Astrocyte of the cerebellum (primary cell): ENCODE data around the gene SYNM.

Source experiments
- DNase-seq: peaks from one replicate; pipeline ENCODE4 v3.0.0-alpha.2; 2011; ENCODE audit warnings: low read depth
- H3K4me3 ChIP-seq: 2 replicates; pipeline ENCODE4 v1.5.1; 2011; ENCODE audit warnings: mild to moderate bottlenecking, low read depth, low read length, moderate library complexity
- CTCF ChIP-seq: IDR thresholded peaks from 2 replicates; pipeline ENCODE4 v1.5.1; 2012; ENCODE audit warnings: low read length, low read depth, moderate library complexity, mild to moderate bottlenecking; ENCODE audit errors: missing control alignments
- in situ Hi-C: cut with HindIII; loops from 2 replicates; pipeline ENCODE4 v1.10.0; 2017; ENCODE audit warnings: low sequenced_read_pairs

The SYNM gene

GRCh38 chr15:99132634-99133287, 27.9 kb downstream of the SYNM start:
- H3K4me3 ChIP-seq, result no peak overlapping the region
- DNase-seq, result no peak
- in situ Hi-C loops, result no loop called here
- TF ChIP-seq CTCF, result no peak

DNA sequence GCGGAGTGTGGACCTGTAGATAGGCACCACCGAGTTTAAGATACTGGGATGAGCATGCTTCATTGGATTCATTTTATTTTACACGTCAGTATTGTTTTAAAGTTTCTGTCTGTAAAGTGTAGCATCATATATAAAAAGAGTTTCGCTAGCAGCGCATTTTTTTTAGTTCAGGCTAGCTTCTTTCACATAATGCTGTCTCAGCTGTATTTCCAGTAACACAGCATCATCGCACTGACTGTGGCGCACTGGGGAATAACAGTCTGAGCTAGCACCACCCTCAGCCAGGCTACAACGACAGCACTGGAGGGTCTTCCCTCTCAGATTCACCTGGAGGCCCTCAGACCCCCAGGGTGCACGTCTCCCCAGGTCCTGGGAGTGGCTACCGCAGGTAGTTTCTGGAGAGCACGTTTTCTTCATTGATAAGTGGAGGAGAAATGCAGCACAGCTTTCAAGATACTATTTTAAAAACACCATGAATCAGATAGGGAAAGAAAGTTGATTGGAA, 29.5 kb downstream of the SYNM start:
- no peak for TF ChIP-seq CTCF
- no peak overlapping the region for H3K4me3 ChIP-seq
- no peak for DNase-seq
- in situ Hi-C loops, result no loop called here

GRCh38 chr15:99135194-99135593, 30.3 kb downstream of the SYNM start:
- TF ChIP-seq CTCF, result no peak
- no peak for DNase-seq
- no peak overlapping the region for H3K4me3 ChIP-seq
- in situ Hi-C loops, result no loop called here

- no peak overlapping the region for H3K4me3 ChIP-seq
- in situ Hi-C loops, result no loop called here
- TF ChIP-seq CTCF, result no peak
- no peak for DNase-seq
These were observed 32.2 kb downstream of the SYNM start for GRCh38 chr15:99137111-99137546.

DNA sequence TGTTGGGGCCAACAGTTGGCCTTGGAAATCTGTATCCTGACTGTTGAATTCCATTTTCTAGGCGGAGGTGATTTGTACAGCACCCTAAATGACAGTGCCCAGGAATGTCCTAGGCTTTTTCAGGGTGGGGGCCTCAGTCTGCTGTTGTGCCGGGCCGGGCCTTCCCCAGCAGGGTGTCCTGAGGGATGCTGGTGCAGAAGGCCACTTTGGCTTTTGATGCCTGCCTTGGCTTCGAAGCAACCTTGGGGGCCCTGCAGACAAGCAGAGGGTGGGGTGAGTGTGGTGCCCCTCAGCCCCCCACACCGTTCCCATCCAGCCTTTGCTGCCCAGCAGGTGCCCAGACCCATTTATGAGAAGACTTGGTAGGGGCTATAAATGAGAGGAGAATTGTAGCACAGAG, 33.0 kb downstream of the SYNM start:
- in situ Hi-C loops, result no loop called here
- TF ChIP-seq CTCF, result no peak
- no peak for DNase-seq
- H3K4me3 ChIP-seq, result no peak overlapping the region

GRCh38 chr15:99138491-99138982, 33.7 kb downstream of the SYNM start:
- in situ Hi-C loops, result no loop called here
- DNase-seq, result no peak
- no peak for TF ChIP-seq CTCF
- no peak overlapping the region for H3K4me3 ChIP-seq
